CD4-positive, alpha-beta T cell (primary cell): ENCODE results near the gene PRDM16. TPM values are rescaled to one million over a fixed set of nuclear protein-coding genes. Genes with fewer than 3 reads are reported as not detected.

Experiments
- ATAC-seq: fragments of 200-7000 bp; cut with Tn5 transposase; one replicate; pipeline ENCODE4 v1.10.0; 2022; ENCODE audit warnings: mild to moderate bottlenecking; ENCODE audit not compliant: poor library complexity
- CTCF ChIA-PET: fragments of 350-600 bp; sonication (Branson Sonifier 250); formaldehyde crosslinking; loops from one replicate; lab custom pipeline; 2021; ENCODE audit warnings: antibody characterized with exemption, inconsistent platforms; lab: Charles Lee
- POLR2A ChIA-PET: fragments of 350-600 bp; sonication (Branson Sonifier 250); formaldehyde crosslinking; loops from one replicate; lab custom pipeline; 2021; ENCODE audit warnings: antibody characterized with exemption, inconsistent platforms; lab: Charles Lee
- DNase-seq, 14 experiments: peaks; one replicate each; pipeline ENCODE4 v3.0.0-alpha.2; 2013 to 2020; ENCODE audit warnings: mixed read lengths in 2 of 14
- H3K27ac ChIP-seq, 2 donors: one replicate each; pipeline versions ENCODE4 v1.5.1 to v1.7.0; 2013; ENCODE audit warnings: low read length in 2 of 2, low read depth in 1 of 2, mild to moderate bottlenecking in 1 of 2
- H3K27me3 ChIP-seq, 2 experiments: 1 replicate in 1 of 2; 2 replicates in 1 of 2; pipeline versions ENCODE4 v1.6.1 to v1.7.0; 2013; ENCODE audit warnings: low read length in 2 of 2, control low read depth in 1 of 2, mild to moderate bottlenecking in 1 of 2, moderate library complexity in 1 of 2; ENCODE audit not compliant: insufficient read depth in 2 of 2, control insufficient read depth in 1 of 2
- H3K36me3 ChIP-seq: one replicate; pipeline ENCODE4 v1.6.1; 2013; ENCODE audit warnings: low read length, control low read depth; ENCODE audit not compliant: insufficient read depth
- H3K4me1 ChIP-seq: one replicate; pipeline ENCODE4 v1.6.1; 2013; ENCODE audit warnings: low read length, control low read depth; ENCODE audit not compliant: insufficient read depth
- H3K4me3 ChIP-seq: one replicate; pipeline ENCODE4 v1.5.1; 2013; ENCODE audit warnings: mild to moderate bottlenecking, low read length, moderate library complexity
- H3K9me3 ChIP-seq, 2 experiments: 1 replicate in 1 of 2; 2 replicates in 1 of 2; pipeline versions ENCODE4 v1.6.1 to v1.7.0; 2013; ENCODE audit warnings: low read length in 2 of 2, mild to moderate bottlenecking in 2 of 2, control low read depth in 1 of 2, moderate library complexity in 1 of 2; ENCODE audit not compliant: control insufficient read depth in 1 of 2, insufficient read depth in 1 of 2
- H3K27ac Mint-ChIP-seq: one replicate; pipeline ENCODE4 v1.8.0; 2020; ENCODE audit warnings: mixed read lengths
- H3K27me3 Mint-ChIP-seq: one replicate; pipeline ENCODE4 v1.8.0; 2021; ENCODE audit warnings: mixed read lengths
- H3K36me3 Mint-ChIP-seq: one replicate; pipeline ENCODE4 v1.8.0; 2021; ENCODE audit warnings: low read depth, mixed read lengths
- H3K4me1 Mint-ChIP-seq: one replicate; pipeline ENCODE4 v1.8.0; 2021; ENCODE audit warnings: low read depth, mixed read lengths
- H3K4me3 Mint-ChIP-seq: one replicate; pipeline ENCODE4 v1.8.0; 2020; ENCODE audit warnings: mild to moderate bottlenecking, mixed read lengths
- H3K9me3 Mint-ChIP-seq: one replicate; pipeline ENCODE4 v1.8.0; 2020; ENCODE audit warnings: mixed read lengths
- intact Hi-C, 2 experiments: fragments of 100-400 bp; cut with DNase I in 1 of 2; cut with micrococcal nuclease in 1 of 2; formaldehyde crosslinking; loops; one replicate each; pipeline versions ENCODE4 v1.15.1 to v1.9.0; 2023 to 2025; cut with DNase I, micrococcal nuclease
- total RNA-seq, 174 experiments: library from RNA in 2 of 174; stranded (reverse) in 2 of 174; gene quantifications; one replicate each; pipeline ENCODE4 v1.2.3 and lab custom pipeline; 2021 to 2026
- TF ChIP-seq, protein P1 (sequence below): fragments of 200-600 bp; IDR thresholded peaks from one replicate; pipeline ENCODE4 v1.8.0; 2022; ENCODE audit warnings: antibody characterized with exemption, mild to moderate bottlenecking

PRDM16 gene
- total RNA-seq, 2 experiments from 2014 or later = not detected

DNA sequence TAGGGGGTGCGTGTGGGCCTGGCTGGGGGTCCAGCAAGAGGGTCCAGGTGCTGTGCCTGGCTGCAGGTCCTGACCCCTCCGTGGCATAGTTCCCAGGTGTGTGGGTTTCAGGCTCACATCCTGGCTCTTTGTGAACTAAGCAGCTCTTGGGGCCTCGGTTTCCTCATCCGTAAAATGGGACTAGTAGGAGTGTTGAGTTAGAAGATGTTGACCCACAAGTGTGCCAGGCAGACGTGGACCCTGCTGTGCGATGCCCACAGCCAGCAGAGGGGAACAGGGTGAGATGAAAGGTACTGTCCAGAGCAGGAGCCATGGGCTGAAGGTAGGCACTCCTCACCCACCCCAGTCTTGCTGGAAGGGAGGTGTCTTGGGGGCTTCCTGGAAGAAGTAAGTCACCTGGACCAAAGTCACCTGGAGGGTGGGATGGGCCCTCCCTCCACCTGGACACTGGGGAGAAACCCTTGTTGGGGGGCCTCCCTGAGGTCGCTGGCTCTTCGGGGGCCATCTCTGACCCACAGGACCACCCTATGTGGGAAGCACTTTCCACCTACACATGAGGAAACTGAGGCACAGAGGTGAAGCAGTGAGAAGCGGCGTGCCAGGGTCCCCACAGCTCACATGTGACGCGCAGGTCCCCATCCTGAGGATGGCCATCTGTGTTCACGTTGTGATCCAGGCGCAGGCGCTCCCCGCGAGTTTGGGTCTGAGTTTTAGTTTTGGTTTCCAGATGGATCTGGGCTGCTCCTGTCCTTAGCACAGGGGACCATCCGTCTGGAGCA, 386.9 kb downstream of the PRDM16 start:
- POLR2A ChIA-PET = no interaction called here
- peak overlapping the region; percentile 74 for H3K4me3 Mint-ChIP-seq
- H3K9me3 ChIP-seq = peaks cover 0 to 22% of the 10 kb centered on the region in 2 experiments
- no peak overlapping the region for H3K27ac Mint-ChIP-seq
- H3K4me1 Mint-ChIP-seq = peaks cover 3% of the 10 kb centered on the region
- DNase-seq (no peak), ATAC-seq (no peak)
- H3K4me3 ChIP-seq = no peak overlapping the region
- H3K36me3 Mint-ChIP-seq = no peaks in the 10 kb centered on the region
- no peak overlapping the region for H3K27ac ChIP-seq
- H3K27me3 Mint-ChIP-seq = peaks cover 10% of the 10 kb centered on the region
- intact Hi-C loops = no loop called here
- peaks cover 19 to 20% of the 10 kb centered on the region in 2 experiments for H3K27me3 ChIP-seq
- H3K4me1 ChIP-seq = peaks cover 22% of the 10 kb centered on the region
- H3K9me3 Mint-ChIP-seq = no peaks in the 10 kb centered on the region
- CTCF ChIA-PET = no interaction called here
- TF ChIP-seq, protein P1, sequence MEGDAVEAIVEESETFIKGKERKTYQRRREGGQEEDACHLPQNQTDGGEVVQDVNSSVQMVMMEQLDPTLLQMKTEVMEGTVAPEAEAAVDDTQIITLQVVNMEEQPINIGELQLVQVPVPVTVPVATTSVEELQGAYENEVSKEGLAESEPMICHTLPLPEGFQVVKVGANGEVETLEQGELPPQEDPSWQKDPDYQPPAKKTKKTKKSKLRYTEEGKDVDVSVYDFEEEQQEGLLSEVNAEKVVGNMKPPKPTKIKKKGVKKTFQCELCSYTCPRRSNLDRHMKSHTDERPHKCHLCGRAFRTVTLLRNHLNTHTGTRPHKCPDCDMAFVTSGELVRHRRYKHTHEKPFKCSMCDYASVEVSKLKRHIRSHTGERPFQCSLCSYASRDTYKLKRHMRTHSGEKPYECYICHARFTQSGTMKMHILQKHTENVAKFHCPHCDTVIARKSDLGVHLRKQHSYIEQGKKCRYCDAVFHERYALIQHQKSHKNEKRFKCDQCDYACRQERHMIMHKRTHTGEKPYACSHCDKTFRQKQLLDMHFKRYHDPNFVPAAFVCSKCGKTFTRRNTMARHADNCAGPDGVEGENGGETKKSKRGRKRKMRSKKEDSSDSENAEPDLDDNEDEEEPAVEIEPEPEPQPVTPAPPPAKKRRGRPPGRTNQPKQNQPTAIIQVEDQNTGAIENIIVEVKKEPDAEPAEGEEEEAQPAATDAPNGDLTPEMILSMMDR = no peak
- no peaks in the 10 kb centered on the region for H3K36me3 ChIP-seq

DNA sequence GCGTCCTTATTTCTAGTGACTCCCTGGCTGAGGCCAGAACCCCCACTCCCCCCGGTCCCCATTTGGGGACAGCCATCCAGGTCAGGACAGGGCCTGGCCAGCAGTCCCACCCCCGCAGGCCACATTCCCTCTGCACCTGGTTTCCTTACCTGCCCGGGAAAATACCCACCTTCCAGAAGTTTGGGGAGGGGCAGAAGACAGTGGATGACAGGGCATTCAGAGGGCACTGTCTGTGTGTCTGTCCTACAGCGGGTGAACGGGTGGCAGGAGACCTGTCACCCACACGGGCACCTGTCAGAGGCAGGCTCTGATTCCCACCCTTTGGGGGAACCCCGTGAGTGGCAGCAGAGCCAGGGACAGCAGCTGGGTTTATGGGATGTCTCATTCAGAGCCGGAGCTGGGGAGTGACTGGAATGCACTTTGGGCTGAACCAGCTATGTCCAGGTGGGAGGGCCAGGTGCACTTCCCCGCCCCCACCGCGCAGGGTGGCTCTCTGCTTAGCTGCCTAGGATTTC, 387.5 kb downstream of the PRDM16 start:
- CTCF ChIA-PET = no interaction called here
- intact Hi-C loops = no loop called here
- DNase-seq (no peak), ATAC-seq (no peak)
- peaks cover 3% of the 10 kb centered on the region for H3K4me1 Mint-ChIP-seq
- H3K9me3 Mint-ChIP-seq = no peaks in the 10 kb centered on the region
- no peak overlapping the region for H3K4me3 ChIP-seq
- TF ChIP-seq, protein P1 = no peak
- peaks cover 6% of the 10 kb centered on the region for H3K27me3 Mint-ChIP-seq
- H3K27ac Mint-ChIP-seq = no peak overlapping the region
- H3K27me3 ChIP-seq = peaks cover 15 to 19% of the 10 kb centered on the region in 2 experiments
- H3K27ac ChIP-seq = no peak overlapping the region
- POLR2A ChIA-PET = no interaction called here
- peaks cover 22% of the 10 kb centered on the region for H3K4me1 ChIP-seq
- peak overlapping the region; percentile 30 for H3K4me3 Mint-ChIP-seq
- H3K36me3 ChIP-seq = no peaks in the 10 kb centered on the region
- H3K36me3 Mint-ChIP-seq = no peaks in the 10 kb centered on the region
- peaks cover 0 to 22% of the 10 kb centered on the region in 2 experiments for H3K9me3 ChIP-seq

DNA sequence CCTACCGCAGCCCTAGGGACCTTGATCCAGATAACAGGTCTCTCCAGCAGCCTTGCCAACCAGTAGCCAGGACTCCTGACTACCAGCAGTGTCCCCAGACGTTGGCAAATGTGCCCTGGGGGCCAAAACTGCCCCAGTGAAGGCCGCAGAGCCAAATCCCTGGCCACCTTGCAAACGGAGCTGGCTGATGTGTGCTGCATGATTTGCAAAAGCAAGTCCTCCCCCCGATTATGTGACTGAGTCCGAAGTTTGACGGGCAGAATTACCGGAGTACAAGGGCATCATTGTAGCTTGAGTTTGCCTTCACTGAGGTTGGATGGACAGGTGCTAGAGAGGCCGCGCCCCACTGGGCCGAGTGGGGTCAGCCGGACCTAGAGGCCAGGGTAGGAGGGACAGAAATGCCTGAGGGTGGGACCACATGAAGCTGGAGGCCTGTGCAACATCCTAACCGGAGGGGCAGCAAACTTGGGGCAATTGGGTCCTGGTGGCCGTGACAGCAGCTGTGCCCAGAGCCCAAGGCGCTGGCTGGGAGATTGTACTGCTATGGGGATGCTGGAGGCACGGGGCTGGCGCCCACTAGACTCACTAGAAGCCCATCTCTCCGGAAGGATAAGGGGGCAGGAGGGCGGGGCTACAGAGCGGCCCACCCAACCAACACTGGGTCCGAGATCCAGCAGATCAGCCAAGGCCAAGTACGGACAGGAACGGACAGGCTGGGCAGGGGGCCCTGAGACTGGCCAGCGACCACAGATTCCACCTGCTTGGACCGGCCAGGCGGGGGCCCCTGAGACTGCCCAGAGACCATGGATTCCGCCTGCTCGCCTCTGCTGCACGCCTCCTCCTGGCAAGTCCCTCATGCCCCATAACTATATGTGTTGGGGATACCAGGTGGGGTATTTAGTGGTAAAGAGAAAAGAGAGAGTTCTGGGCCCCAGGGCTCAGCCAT, 388.2 kb downstream of the PRDM16 start:
- H3K27me3 Mint-ChIP-seq = peaks cover 4% of the 10 kb centered on the region
- no peak overlapping the region for H3K27ac ChIP-seq
- peaks cover 0 to 16% of the 10 kb centered on the region in 2 experiments for H3K9me3 ChIP-seq
- DNase-seq (no peak), ATAC-seq (no peak)
- no peak overlapping the region for H3K27ac Mint-ChIP-seq
- H3K27me3 ChIP-seq = peaks cover 15 to 17% of the 10 kb centered on the region in 2 experiments
- no peak overlapping the region for H3K4me3 ChIP-seq
- H3K4me1 Mint-ChIP-seq = peaks cover 3% of the 10 kb centered on the region
- no peaks in the 10 kb centered on the region for H3K36me3 ChIP-seq
- H3K4me1 ChIP-seq = peaks cover 22% of the 10 kb centered on the region
- no peaks in the 10 kb centered on the region for H3K36me3 Mint-ChIP-seq
- no peaks in the 10 kb centered on the region for H3K9me3 Mint-ChIP-seq
- TF ChIP-seq, protein P1 = no peak
- ChIA-PET CTCF (no interaction called here), POLR2A (no interaction called here)
- no peak overlapping the region for H3K4me3 Mint-ChIP-seq
- intact Hi-C loops = no loop called here
